ENCODE measurements around the gene TTC23L. TPM values are rescaled to one million over a fixed set of nuclear protein-coding genes. Genes with fewer than 3 reads are reported as not detected.
A peak's percentile ranks its signal among the peaks of the same experiment; 100 is the strongest.

Gene TTC23L
- total RNA-seq, 5 donors from 2014 or later (not counting 1 experiment from before 2014, with no cell fraction given), result 0.23 to 1.8 (median 0.64) TPM; not detected in 2

DNA sequence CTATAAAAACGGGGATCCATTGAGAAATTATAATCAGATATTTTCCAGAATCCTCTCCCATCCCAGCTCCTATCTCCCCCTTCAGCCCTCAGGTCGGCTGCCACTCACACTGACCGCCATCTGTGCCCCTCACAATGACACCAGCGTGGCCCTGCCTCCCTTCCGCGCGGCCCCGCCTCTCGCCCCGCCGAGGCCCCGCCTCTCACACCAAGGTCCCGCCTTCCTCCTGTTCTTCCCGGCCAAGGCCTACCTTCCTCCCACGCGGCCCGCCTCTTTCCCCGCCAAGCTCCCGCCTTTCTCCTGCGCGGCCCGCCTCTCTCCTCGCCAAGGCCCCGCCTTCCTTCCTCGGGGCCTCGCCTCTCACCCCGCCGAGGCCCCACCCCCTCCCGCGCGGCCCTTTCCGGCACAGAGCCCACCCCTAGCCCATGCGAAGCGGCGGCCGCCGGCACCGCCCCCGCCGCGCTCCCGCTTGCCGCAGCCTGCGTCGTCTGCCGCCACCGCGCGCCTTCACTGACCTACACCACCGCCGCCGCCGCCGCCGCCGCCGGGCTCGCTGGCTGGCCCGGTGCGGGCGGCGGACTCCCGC is 90.3 kb downstream of the TTC23L start, which contains the start of gene DNAJC21:
Gene DNAJC21, plus strand, starts transcription at position 426 of the 586 bp plus-strand sequence. CDS start 261 bp downstream, outside the sequence.
- Histone ChIP-seq H3K27ac (ENCODE audit: low read length) (peak within 1 kb of the TSS; percentile 71), H3K4me1 (ENCODE audit: control insufficient read depth in 1 of 2, extremely low read depth in 1 of 2, insufficient read depth in 2 of 2, low read length in 2 of 2) (peaks cover 10 to 15% of the 10 kb centered on the region in 2 experiments), H3K36me3 (ENCODE audit: control insufficient read depth in 2 of 2, extremely low read depth in 1 of 2, insufficient read depth in 1 of 2, low read length in 1 of 2) (peaks cover 4 to 13% of the 10 kb centered on the region in 2 donors), H3K27me3 (replicated peaks in 1 of 2; ENCODE audit: control insufficient read depth in 2 of 2, extremely low read depth in 1 of 2, insufficient read depth in 2 of 2, low read length in 1 of 2) (no peaks in the 10 kb centered on the region), H3K9me3 (no peaks in the 10 kb centered on the region), H3K4me3 (ENCODE audit: control insufficient read depth in 1 of 2, extremely low read depth in 1 of 2, low read length in 1 of 2) (peak within 1 kb of the TSS; percentile 82 to 84)
- H3K4me3 Mint-ChIP-seq, result peak within 1 kb of the TSS; percentile 91 to 99 (median 92)
- CTCF ChIA-PET, result interaction anchor here (0.9 to 2.9 kb wide), 6 partner anchors 10 to 1313 kb away, joined by 3 to 19 read pairs (median 4); partner anchors contain the start of genes BRIX1 (in 1 of the 2), NADK2 (in 1 of the 2), RAD1 (in 1 of the 2) and TTC23L (in 1 of the 2)
- ATAC-seq (replicated peaks in 1 of 4) (peak; percentile 89 to 95 (median 91)), DNase-seq (peak; percentile 91 to 98 (median 96))
- H3K27ac Mint-ChIP-seq, result peak within 1 kb of the TSS; percentile 88 to 91
- H3K4me1 Mint-ChIP-seq, result peaks cover 26 to 39% (median 33%) of the 10 kb centered on the region in 3 donors
- peaks cover 16% of the 10 kb centered on the region for H3K36me3 Mint-ChIP-seq
- WGBS (ENCODE audit: insufficient coverage), result under 1% methylated on average over 59 of the region's 63 CpGs
- no peaks in the 10 kb centered on the region for H3K9me3 Mint-ChIP-seq
- POLR2A ChIA-PET, result interaction anchor here (0.6 to 3.3 kb wide), 8 partner anchors 10 to 1221 kb away, joined by 3 to 78 read pairs (median 6); partner anchors contain the start of genes BRIX1 (in 2 of the 2) and RAD1 (in 2 of the 2)
- H3K27me3 Mint-ChIP-seq, result no peaks in the 10 kb centered on the region

DNA sequence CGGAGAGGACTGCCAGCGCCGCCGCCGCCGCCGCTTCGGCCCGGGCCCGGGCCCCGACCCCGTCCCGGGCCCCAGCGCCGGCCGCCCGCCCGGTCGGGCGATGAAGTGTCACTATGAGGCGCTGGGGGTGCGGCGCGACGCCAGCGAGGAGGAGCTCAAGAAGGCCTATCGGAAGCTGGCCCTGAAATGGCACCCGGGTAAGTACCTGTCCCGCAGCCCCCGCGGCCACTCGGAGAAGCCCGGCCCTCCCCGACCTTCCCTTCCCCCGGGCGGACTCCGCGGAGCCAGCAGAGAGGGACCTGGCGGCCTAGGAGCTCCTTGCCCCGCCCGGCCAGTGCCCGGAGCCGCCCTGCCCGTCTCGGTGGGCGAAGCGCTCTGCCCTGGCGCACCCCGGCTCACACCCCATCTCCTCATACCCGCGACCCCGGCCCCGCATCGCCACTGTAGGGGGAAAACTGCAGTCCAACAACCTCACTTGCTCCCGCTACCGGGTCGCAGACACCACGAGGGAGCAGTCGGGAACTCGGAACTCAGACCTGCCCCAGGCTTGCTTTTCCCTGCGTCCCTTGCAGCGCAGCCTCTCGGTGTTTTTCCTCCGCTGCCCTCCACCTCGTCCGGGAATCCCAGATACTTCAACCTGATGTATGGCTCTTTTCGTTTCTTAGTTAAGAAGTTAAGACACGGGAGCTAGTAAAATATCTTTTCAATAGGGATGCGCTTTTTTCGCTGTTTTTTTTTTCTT is 90.9 kb downstream of the TTC23L start:
- H3K27me3 Mint-ChIP-seq, result no peaks in the 10 kb centered on the region
- Histone ChIP-seq H3K36me3 (ENCODE audit: control insufficient read depth in 2 of 2, extremely low read depth in 1 of 2, insufficient read depth in 1 of 2, low read length in 1 of 2) (peaks cover 4 to 8% of the 10 kb centered on the region in 2 donors), H3K9me3 (no peaks in the 10 kb centered on the region), H3K27me3 (replicated peaks in 1 of 2; ENCODE audit: control insufficient read depth in 2 of 2, extremely low read depth in 1 of 2, insufficient read depth in 2 of 2, low read length in 1 of 2) (no peaks in the 10 kb centered on the region), H3K4me1 (ENCODE audit: control insufficient read depth in 1 of 2, extremely low read depth in 1 of 2, insufficient read depth in 2 of 2, low read length in 2 of 2) (peaks cover 10 to 15% of the 10 kb centered on the region in 2 experiments), H3K4me3 (ENCODE audit: control insufficient read depth in 1 of 2, extremely low read depth in 1 of 2, low read length in 1 of 2) (peak overlapping the region; percentile 82 to 84), H3K27ac (ENCODE audit: low read length) (peak overlapping the region; percentile 71)
- H3K36me3 Mint-ChIP-seq, result peaks cover 14% of the 10 kb centered on the region
- H3K4me3 Mint-ChIP-seq, result peak overlapping the region; percentile 91 to 99 (median 92)
- CTCF ChIA-PET, result interaction anchor here (0.5 to 2.9 kb wide), 9 partner anchors 11 to 1312 kb away, joined by 3 to 19 read pairs (median 4); partner anchors contain the start of genes BRIX1 (in 1 of the 2), NADK2 (in 1 of the 2), RAD1 (in 1 of the 2) and TTC23L (in 1 of the 2)
- WGBS (ENCODE audit: insufficient coverage), result 0% methylated on average over 63 of the region's 70 CpGs
- POLR2A ChIA-PET, result interaction anchor here (0.5 to 3.3 kb wide), 18 partner anchors 9 to 1311 kb away, joined by 3 to 78 read pairs (median 5); partner anchors contain the start of genes BRIX1 (in 2 of the 2), RAD1 (in 2 of the 2) and TTC23L (in 1 of the 2)
- DNase-seq (peak; percentile 58 to 88 (median 77)), ATAC-seq (replicated peaks in 1 of 4) (peak; percentile 74 to 80 (median 79))
- peaks cover 26 to 38% (median 38%) of the 10 kb centered on the region in 3 donors for H3K4me1 Mint-ChIP-seq
- H3K9me3 Mint-ChIP-seq, result no peaks in the 10 kb centered on the region
- H3K27ac Mint-ChIP-seq, result peak overlapping the region; percentile 85 to 88

DNA sequence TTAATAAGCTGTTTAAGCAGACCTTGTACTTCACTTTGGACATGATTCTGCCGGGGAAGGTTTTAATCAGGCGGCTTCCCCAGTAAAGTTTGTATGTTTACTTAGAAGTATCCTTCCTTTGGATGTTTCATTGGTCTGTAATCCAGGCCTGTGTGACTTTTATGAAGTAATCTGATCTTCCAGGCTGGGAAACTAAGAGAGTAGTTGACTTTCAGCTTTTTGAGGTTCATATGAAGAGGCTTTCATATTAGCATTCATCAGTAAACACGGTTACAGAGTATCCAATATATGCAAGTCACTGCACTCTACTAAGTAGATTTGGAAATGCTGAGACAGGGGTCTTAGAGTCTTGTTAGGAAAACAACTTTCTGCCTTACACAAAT is 91.5 kb downstream of the TTC23L start:
- Mint-ChIP-seq H3K27me3 (no peaks in the 10 kb centered on the region), H3K27ac (peak overlapping the region; percentile 85 to 88), H3K9me3 (no peaks in the 10 kb centered on the region), H3K4me1 (peaks cover 26 to 41% (median 41%) of the 10 kb centered on the region in 3 donors), H3K4me3 (peak overlapping the region; percentile 91 to 99 (median 92)), H3K36me3 (peaks cover 13% of the 10 kb centered on the region)
- WGBS (ENCODE audit: insufficient coverage), result 0% methylated on average over 1 of the region's 3 CpGs
- H3K27me3 ChIP-seq (replicated peaks in 1 of 2; ENCODE audit: control insufficient read depth in 2 of 2, extremely low read depth in 1 of 2, insufficient read depth in 2 of 2, low read length in 1 of 2), result no peaks in the 10 kb centered on the region
- no peaks in the 10 kb centered on the region for H3K9me3 ChIP-seq
- ChIA-PET CTCF (interaction anchor here (1.0 to 2.9 kb wide), 4 partner anchors 11 to 996 kb away, joined by 3 to 19 read pairs (median 5); partner anchors contain the start of genes BRIX1 (in 1 of the 2) and RAD1 (in 1 of the 2)), POLR2A (interaction anchor here (0.5 to 3.3 kb wide), 9 partner anchors 8 to 743 kb away, joined by 3 to 78 read pairs (median 11); partner anchors contain the start of genes BRIX1 (in 2 of the 2), RAD1 (in 2 of the 2) and TTC23L (in 1 of the 2))
- H3K27ac ChIP-seq (ENCODE audit: low read length), result peak overlapping the region; percentile 71
- peak overlapping the region; percentile 82 to 84 for H3K4me3 ChIP-seq (ENCODE audit: control insufficient read depth in 1 of 2, extremely low read depth in 1 of 2, low read length in 1 of 2)
- H3K36me3 ChIP-seq (ENCODE audit: control insufficient read depth in 2 of 2, extremely low read depth in 1 of 2, insufficient read depth in 1 of 2, low read length in 1 of 2), result peaks cover 4% of the 10 kb centered on the region in 2 donors
- no peak for DNase-seq
- no peak for ATAC-seq (replicated peaks in 1 of 4)
- peaks cover 10 to 15% of the 10 kb centered on the region in 2 experiments for H3K4me1 ChIP-seq (ENCODE audit: control insufficient read depth in 1 of 2, extremely low read depth in 1 of 2, insufficient read depth in 2 of 2, low read length in 2 of 2)

DNA sequence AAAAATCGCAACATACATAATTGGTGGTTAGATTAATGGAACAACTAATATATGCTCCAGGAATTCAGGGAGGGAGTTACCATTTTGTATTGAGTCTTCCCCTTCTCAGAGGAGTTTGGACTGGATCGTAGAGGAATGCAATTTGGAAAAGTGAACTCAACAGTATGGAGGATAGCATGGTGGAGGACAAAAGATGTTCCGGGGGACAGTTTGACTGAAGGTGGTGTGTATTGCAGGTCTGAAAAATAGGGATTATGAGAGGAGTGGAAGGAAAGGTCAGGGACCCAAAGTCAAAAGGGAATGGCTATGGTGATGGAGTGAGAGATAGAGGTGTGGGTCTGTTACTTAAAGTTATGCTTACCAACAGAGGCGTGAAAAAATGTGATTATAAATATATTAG is 91.9 kb downstream of the TTC23L start:
- H3K4me3 Mint-ChIP-seq, result peak overlapping the region; percentile 91 to 99 (median 92)
- no peaks in the 10 kb centered on the region for H3K27me3 Mint-ChIP-seq
- WGBS (ENCODE audit: insufficient coverage), result 91% methylated on average over 3 of the region's 4 CpGs
- peak overlapping the region in 1 of 2 donors; percentile 85 for H3K27ac Mint-ChIP-seq
- H3K36me3 Mint-ChIP-seq, result peaks cover 14% of the 10 kb centered on the region
- peaks cover 4% of the 10 kb centered on the region in 2 donors for H3K36me3 ChIP-seq (ENCODE audit: control insufficient read depth in 2 of 2, extremely low read depth in 1 of 2, insufficient read depth in 1 of 2, low read length in 1 of 2)
- H3K4me1 ChIP-seq (ENCODE audit: control insufficient read depth in 1 of 2, extremely low read depth in 1 of 2, insufficient read depth in 2 of 2, low read length in 2 of 2), result peaks cover 10 to 15% of the 10 kb centered on the region in 2 experiments
- peak overlapping the region in 1 of 2 donors; percentile 82 for H3K4me3 ChIP-seq (ENCODE audit: control insufficient read depth in 1 of 2, extremely low read depth in 1 of 2, low read length in 1 of 2)
- H3K27me3 ChIP-seq (replicated peaks in 1 of 2; ENCODE audit: control insufficient read depth in 2 of 2, extremely low read depth in 1 of 2, insufficient read depth in 2 of 2, low read length in 1 of 2), result no peaks in the 10 kb centered on the region
- H3K4me1 Mint-ChIP-seq, result peaks cover 26 to 41% (median 41%) of the 10 kb centered on the region in 3 donors
- DNase-seq (no peak), ATAC-seq (replicated peaks in 1 of 4) (no peak)
- POLR2A ChIA-PET, result interaction anchor here (0.5 to 3.3 kb wide), 7 partner anchors 8 to 743 kb away, joined by 3 to 78 read pairs (median 11); partner anchors contain the start of genes BRIX1 (in 2 of the 2), RAD1 (in 2 of the 2) and TTC23L (in 1 of the 2)
- no peak overlapping the region for H3K27ac ChIP-seq (ENCODE audit: low read length)
- CTCF ChIA-PET, result interaction anchor here (1.1 to 2.9 kb wide), 3 partner anchors 12 to 15 kb away, joined by 3 to 19 read pairs (median 7); partner anchors contain the start of genes BRIX1 (in 1 of the 2) and RAD1 (in 1 of the 2)
- H3K9me3 Mint-ChIP-seq, result no peaks in the 10 kb centered on the region
- H3K9me3 ChIP-seq, result no peaks in the 10 kb centered on the region

DNA sequence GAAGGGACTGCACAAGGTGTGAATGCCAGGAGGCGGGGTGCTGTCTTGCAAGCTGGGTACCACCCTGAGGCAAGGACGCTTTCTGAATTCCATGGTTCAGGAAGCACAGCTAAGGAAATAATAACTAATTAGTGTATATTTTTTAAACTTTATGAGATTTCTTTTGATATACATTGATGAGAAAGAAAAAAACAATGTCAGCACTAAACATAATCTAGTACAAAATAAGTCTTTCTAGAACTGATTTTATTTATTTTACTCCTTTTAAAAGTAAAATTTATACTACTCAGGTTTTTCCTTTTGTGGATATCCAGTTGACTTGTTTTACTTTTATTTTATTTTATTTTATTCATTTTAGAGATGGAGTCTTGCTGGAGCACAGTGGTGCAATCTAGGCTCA is 94.0 kb downstream of the TTC23L start:
- Mint-ChIP-seq H3K4me1 (peaks cover 26 to 41% (median 41%) of the 10 kb centered on the region in 3 donors), H3K9me3 (no peaks in the 10 kb centered on the region), H3K27me3 (no peaks in the 10 kb centered on the region), H3K27ac (no peak overlapping the region), H3K36me3 (peaks cover 28% of the 10 kb centered on the region), H3K4me3 (no peak overlapping the region)
- DNase-seq, result no peak
- Histone ChIP-seq H3K4me3 (ENCODE audit: control insufficient read depth in 1 of 2, extremely low read depth in 1 of 2, low read length in 1 of 2) (no peak overlapping the region), H3K27ac (ENCODE audit: low read length) (no peak overlapping the region), H3K9me3 (no peaks in the 10 kb centered on the region), H3K4me1 (ENCODE audit: control insufficient read depth in 1 of 2, extremely low read depth in 1 of 2, insufficient read depth in 2 of 2, low read length in 2 of 2) (peaks cover 10 to 15% of the 10 kb centered on the region in 2 experiments), H3K27me3 (replicated peaks in 1 of 2; ENCODE audit: control insufficient read depth in 2 of 2, extremely low read depth in 1 of 2, insufficient read depth in 2 of 2, low read length in 1 of 2) (no peaks in the 10 kb centered on the region), H3K36me3 (ENCODE audit: control insufficient read depth in 2 of 2, extremely low read depth in 1 of 2, insufficient read depth in 1 of 2, low read length in 1 of 2) (peaks cover 4 to 24% of the 10 kb centered on the region in 2 donors)
- WGBS (ENCODE audit: insufficient coverage), result no CpG with 5 or more reads among the region's 2 CpGs
- ChIA-PET POLR2A (no interaction called here), CTCF (no interaction called here)
- no peak for ATAC-seq (replicated peaks in 1 of 4)
